Tibial artery (tissue), 4 donors: ENCODE data around the gene TUSC2.
"Not testable (repeated sequence)": the region's sequence is repeated elsewhere in the genome, so short reads cannot be mapped to it uniquely, and the experiment has no call there.

Experiments used
- DNase-seq, 2 donors: peaks; one replicate each; pipeline ENCODE4 v3.0.0-alpha.2; 2019
- H3K27ac ChIP-seq, 2 donors: fragments of 200-600 bp; sonication (generic) in 1 of 2; 1 replicate in 1 of 2; 2 replicates in 1 of 2; pipeline ENCODE4 v1.5.1; 2018 to 2019; ENCODE audit warnings: mild to moderate bottlenecking in 1 of 2
- H3K27me3 ChIP-seq, 2 donors: fragments of 200-600 bp; sonication (generic) in 1 of 2; one replicate each; pipeline versions ENCODE4 v1.5.1 to v1.6.0; 2016 to 2019
- H3K36me3 ChIP-seq, 3 donors: fragments of 200-600 bp; sonication (generic) in 2 of 3; one replicate each; pipeline ENCODE4 v1.5.1; 2016 to 2019; ENCODE audit warnings: mild to moderate bottlenecking in 2 of 3
- H3K4me1 ChIP-seq, 4 donors: fragments of 200-600 bp; sonication (generic) in 2 of 4; 1 replicate in 3 of 4; 2 replicates in 1 of 4; pipeline ENCODE4 v1.5.1; 2016 to 2019
- H3K4me3 ChIP-seq, 2 donors: fragments of 200-600 bp; sonication (generic) in 1 of 2; 1 replicate in 1 of 2; 2 replicates in 1 of 2; pipeline ENCODE4 v1.5.1; 2018 to 2019; ENCODE audit warnings: mild to moderate bottlenecking in 2 of 2
- H3K9me3 ChIP-seq, 3 donors: fragments of 200-600 bp; sonication (generic) in 1 of 3; one replicate each; pipeline ENCODE4 v1.5.1; 2016 to 2019
- CTCF ChIP-seq, 2 experiments: fragments of 200-600 bp in 1 of 2; fragments of 450-650 bp in 1 of 2; IDR thresholded peaks; one replicate each; pipeline ENCODE4 v1.5.1; 2017 to 2019; ENCODE audit warnings: antibody characterized with exemption in 2 of 2, mild to moderate bottlenecking in 1 of 2, moderate library complexity in 1 of 2
- intact Hi-C: fragments of 100-400 bp; cut with DNase I; formaldehyde crosslinking; loops from one replicate; pipeline ENCODE4 v1.15.0; 2023; ENCODE audit warnings: low total_unique reads

The TUSC2 gene

GRCh38 chr3:50314342-50314741 is 13.7 kb downstream of the TUSC2 start:
- Histone ChIP-seq H3K4me1 (peaks cover 0 to 30% (median 9%) of the 10 kb centered on the region in 4 donors), H3K9me3 (no peaks in the 10 kb centered on the region), H3K27me3 (no peaks in the 10 kb centered on the region), H3K4me3 (no peak overlapping the region), H3K27ac (no peak overlapping the region), H3K36me3 (peaks cover 0 to 24% (median 18%) of the 10 kb centered on the region in 3 donors)
- TF ChIP-seq CTCF (IDR thresholded peaks at IDR 0.05): no peak
- DNase-seq: no peak
- intact Hi-C loops: no loop called here

GRCh38 chr3:50312041-50312440 is 16.0 kb downstream of the TUSC2 start:
- H3K9me3 ChIP-seq, H3K27me3 ChIP-seq, intact Hi-C loops, H3K27ac ChIP-seq, DNase-seq, H3K4me3 ChIP-seq, H3K4me1 ChIP-seq: not testable (repeated sequence)
- peaks cover 0 to 13% (median 4%) of the 10 kb centered on the region in 3 donors for H3K36me3 ChIP-seq

- no peaks in the 10 kb centered on the region for H3K27me3 ChIP-seq
- H3K27ac ChIP-seq: no peak overlapping the region
- H3K36me3 ChIP-seq: no peaks in the 10 kb centered on the region
- no peak overlapping the region for H3K4me3 ChIP-seq
- intact Hi-C loops: no loop called here
- TF ChIP-seq CTCF (IDR thresholded peaks at IDR 0.05): no peak
- peaks cover 8 to 25% (median 17%) of the 10 kb centered on the region in 4 donors for H3K4me1 ChIP-seq
- H3K9me3 ChIP-seq: no peaks in the 10 kb centered on the region
- DNase-seq: no peak
These were observed 23.4 kb downstream of the TUSC2 start for GRCh38 chr3:50304601-50305000.

- peak within 1 kb of the TSS in 1 of 2 donors; percentile 9 for H3K4me3 ChIP-seq
- intact Hi-C loops: no loop called here
- TF ChIP-seq CTCF (IDR thresholded peaks at IDR 0.05): no peak
- H3K27ac ChIP-seq: peak within 1 kb of the TSS in 1 of 2 donors; percentile 25
- no peak for DNase-seq
- no peaks in the 10 kb centered on the region for H3K36me3 ChIP-seq
- H3K4me1 ChIP-seq: peaks cover 8 to 32% (median 25%) of the 10 kb centered on the region in 4 donors
- no peaks in the 10 kb centered on the region for H3K9me3 ChIP-seq
- no peaks in the 10 kb centered on the region for H3K27me3 ChIP-seq
These were observed 24.8 kb downstream of the TUSC2 start, which contains the start of gene HYAL1 for GRCh38 chr3:50303013-50303815. TSS of gene HYAL1 (minus strand) at chr3:50303574. CDS start at chr3:50302956, 618 bp downstream.

- intact Hi-C loops: no loop called here
- Histone ChIP-seq H3K4me1 (peaks cover 8 to 40% (median 32%) of the 10 kb centered on the region in 4 donors), H3K9me3 (no peaks in the 10 kb centered on the region), H3K27me3 (no peaks in the 10 kb centered on the region), H3K4me3 (no peak overlapping the region), H3K36me3 (peaks cover 0 to under 1% (median 0%) of the 10 kb centered on the region in 3 donors), H3K27ac (no peak overlapping the region)
- no peak for TF ChIP-seq CTCF (IDR thresholded peaks at IDR 0.05)
- no peak for DNase-seq
These were observed 25.7 kb downstream of the TUSC2 start for GRCh38 chr3:50302095-50303012.
